Dermis microvascular lymphatic vessel endothelial cell (primary cell): ENCODE measurements around the gene KIAA1143. TPM values are rescaled to one million over a fixed set of nuclear protein-coding genes. Genes with fewer than 3 reads are reported as not detected.

Source experiments
- DNase-seq, 2 donors: peaks; one replicate each; pipeline versions ENCODE4 v3.0.0 to v3.0.0-alpha.2; 2010; ENCODE audit warnings: low read depth in 2 of 2
- total RNA-seq: library from RNA; depleted of rRNA; stranded (reverse); fragments of >200 nt; gene quantifications from 2 replicates; pipeline ENCODE4 v1.2.1, GENCODE V29; 2014

Gene KIAA1143
- total RNA-seq = 14.5 and 15.4 TPM in 2 replicates

DNA sequence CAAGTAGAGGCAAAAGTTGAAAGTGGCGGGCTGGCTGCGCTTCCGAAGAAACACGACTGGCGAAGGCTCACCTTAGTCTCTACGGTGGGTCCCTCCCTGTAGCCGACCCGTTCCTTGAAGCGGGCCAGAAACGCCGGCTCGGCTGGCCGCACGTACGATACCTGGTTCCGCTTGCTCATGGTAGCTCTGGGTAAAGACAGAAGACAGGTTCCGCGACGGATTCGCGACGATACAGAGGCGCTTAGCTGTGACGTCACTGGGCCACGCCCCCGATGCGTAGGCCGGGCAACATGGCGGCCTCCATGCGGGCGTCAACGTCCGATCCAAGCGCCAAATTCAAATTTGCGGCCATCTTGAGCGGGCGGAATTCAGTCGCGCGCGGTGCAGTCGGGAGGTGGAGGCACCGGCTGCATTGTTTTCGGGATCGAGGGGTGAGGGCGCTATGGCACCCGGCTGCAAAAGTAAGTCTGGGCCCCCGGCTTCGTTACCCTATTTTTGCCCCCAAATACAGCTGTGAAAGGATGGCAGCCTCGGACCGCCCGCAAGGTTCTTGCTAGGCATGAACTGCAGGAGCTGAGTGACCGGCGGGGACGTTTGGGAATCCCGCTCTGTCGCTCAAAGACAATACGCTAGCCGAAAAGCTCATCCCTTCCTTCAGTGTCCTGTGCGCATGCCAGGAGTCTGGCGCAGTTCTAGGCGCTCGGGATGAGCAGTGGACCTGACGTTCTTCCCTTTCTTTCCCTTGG lies at the start of gene KIAA1143, which contains the start of gene KIF15:
TSS of gene KIAA1143 (minus strand) at position 196 of the 746 bp plus-strand sequence. CDS start at position 179, 17 bp downstream.
TSS of gene KIF15 (plus strand) at position 371 of the 746 bp plus-strand sequence. CDS start at position 443, 72 bp downstream.
- DNase-seq = peak; percentile 92 to 97

DNA sequence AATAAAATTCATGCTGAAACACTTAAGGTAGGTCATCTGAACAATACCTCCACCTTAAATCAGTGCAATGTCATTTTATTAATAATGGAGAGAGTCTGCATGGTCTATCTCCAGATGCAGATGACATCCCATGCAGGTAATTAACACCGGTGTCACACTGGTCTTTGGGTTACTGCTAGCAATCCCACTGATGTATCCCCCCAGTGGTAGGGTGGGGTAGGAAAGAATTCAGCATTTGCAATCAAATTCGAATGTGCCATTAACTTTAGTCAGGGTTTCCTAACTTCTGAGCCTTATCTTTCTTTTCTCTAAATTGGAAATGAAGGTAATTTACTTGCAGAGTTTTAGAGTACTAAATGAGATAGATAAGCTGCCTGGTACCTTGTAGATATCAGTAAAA lies 44.5 kb upstream of the KIAA1143 start:
- DNase-seq = no peak

DNA sequence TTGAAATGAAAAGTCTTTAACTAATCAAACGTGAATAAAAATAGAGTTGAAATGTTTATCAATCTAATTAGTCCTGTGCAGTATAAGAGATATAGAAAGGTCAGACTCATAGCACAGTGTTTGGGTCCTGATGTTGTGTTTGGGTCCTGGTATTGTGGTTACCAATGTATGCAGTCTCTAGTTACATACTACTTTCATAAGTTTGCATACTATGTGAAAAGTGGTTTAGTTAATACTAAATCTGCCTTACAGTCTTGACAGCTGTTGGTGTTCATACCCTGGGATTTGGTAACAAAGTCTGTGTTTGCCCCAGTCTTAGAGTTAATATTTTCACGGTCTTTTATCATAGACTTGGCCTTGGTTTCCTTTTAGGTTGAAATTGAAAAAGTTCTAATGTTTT lies 41.9 kb upstream of the KIAA1143 start:
- no peak for DNase-seq

DNA sequence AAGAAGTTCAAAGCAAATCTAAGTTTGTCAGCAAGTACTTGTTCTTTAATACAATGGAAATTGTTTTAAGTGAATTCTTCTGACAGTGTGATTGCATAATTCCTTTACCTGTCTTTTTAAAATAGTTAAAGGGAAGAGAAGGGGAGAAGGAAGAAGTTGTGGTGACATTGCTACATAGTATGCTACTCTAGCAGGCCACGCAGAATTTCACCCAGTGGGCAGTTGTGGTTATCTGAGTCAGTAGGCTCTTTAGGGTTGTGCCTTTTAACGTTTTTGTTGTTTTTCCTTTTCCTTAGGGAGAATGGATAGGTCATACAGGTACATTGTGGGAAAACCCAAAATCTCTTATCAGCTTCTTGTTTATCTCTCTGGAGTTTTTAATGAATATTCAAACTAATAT lies 40.6 kb upstream of the KIAA1143 start:
- DNase-seq = no peak

DNA sequence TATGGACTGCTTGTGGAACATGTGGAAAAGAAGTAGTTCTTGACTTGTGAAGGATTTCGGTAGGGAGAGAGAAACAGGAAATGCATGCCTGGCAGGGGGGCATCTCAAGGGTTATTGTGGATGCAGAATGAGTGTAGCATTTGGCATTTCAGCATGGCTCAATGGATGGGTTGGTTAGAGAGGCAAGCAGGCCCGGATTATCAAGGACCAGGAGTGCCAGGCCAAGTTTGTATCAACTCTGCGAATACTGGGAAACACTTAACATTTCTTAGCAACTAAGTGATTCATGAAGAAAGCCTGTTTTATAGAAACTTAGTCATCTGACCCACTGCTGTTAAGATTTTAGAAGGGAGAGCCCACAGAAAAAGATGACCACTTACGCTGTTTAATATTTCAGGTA lies 33.8 kb upstream of the KIAA1143 start:
- DNase-seq = no peak

DNA sequence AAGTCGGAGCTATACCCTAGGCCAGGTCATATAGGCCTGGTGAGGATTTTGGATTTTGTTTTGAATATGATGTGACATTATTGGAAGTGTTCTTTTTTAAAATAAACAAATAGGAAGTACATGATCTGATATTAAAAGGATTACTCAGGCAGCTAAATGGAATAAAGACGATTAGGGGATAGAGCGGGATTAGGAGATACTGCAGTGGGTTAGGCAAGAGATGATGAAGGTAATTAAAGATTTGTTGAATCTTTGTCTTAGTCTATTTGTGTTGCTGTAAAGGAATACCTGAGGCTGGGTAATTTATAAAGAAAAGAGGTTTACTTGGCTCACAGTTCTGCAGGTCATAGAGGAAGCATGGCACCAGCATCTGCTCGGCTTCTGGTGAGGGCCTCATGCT lies 21.5 kb upstream of the KIAA1143 start:
- no peak for DNase-seq

DNA sequence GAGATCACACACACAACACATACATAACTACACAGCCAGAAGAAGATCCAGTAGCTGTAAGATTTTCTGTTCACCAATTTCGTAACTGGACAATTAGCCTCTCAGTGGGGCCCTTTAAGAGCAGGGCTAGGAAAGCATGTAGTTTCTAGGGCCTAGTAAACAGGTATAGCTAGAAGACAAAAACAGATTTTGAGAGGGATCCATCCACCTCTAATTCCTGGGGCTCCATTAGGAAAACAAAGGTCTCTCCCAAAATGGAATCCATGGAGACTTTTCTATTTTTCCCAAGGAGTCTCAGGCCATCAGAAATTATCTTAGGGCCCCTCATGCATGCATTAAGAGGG lies 10.7 kb upstream of the KIAA1143 start:
- no peak for DNase-seq

DNA sequence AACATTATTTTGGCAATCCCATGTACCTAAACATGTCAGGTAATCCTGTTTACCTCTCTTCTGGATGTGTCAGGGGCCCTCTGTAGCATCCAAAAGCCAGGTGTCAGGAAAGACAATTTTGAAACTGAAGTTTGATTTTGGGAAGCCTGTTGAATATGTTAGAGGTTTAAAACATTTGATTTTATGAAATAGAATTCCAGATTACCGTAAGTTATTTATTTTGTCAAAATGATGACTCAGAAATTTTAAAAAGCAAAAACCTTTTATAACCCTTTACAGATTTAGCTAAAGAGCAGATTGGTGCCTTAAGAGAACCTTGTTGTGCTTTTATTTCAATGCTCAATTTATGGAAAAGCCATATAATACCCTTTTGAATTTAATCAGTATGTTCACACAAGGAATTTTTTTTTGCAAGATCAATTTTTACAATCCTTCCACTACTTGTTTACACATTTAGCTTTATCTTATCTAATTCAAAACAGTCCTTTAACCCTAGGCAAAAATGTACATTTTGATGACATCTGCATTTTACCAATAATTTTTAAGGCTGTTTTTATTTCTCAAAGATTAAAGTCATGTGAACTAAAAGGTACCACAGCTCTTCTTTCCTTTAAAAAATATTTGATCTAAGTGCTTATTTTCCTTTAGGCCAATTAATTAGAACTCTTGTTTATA lies 10.1 kb upstream of the KIAA1143 start:
- DNase-seq = no peak

DNA sequence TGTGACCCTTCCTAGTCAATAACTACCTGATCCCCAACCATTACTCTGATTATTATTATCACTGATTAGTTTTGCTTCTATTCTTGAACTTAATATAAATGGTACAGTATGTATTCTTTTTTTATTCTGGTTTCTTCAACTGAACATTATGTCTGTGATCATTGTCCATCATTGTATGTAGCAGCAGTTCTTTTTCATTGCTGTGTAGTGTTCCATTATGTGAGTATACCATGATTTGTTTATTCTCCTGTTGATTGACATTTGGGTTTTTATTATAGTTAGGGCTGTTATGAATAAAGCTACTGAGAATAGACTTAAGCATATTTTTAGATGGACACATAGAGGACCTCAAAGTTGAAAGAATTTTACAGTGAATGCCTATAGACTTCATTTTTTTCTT lies 2.8 kb upstream of the KIAA1143 start:
- DNase-seq = no peak

DNA sequence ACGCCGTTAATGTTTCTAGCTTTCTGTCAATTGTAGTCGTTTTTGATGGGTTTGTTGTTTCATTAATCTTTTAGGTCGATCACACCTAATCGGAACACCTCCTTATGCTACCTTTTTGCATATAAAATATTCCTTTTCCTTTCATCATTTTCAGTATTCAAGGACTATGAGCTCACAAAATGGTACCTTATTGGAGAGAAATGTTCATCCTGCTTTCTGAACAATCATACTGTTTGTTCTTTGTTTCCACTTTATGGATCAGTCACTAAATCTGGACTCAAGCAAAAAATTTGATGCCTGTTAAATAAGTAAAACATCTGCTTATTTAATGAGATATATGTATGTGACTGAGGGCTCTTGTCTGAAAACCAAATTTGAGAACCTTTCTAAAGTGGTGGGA lies 1.3 kb upstream of the KIAA1143 start:
- DNase-seq = no peak

DNA sequence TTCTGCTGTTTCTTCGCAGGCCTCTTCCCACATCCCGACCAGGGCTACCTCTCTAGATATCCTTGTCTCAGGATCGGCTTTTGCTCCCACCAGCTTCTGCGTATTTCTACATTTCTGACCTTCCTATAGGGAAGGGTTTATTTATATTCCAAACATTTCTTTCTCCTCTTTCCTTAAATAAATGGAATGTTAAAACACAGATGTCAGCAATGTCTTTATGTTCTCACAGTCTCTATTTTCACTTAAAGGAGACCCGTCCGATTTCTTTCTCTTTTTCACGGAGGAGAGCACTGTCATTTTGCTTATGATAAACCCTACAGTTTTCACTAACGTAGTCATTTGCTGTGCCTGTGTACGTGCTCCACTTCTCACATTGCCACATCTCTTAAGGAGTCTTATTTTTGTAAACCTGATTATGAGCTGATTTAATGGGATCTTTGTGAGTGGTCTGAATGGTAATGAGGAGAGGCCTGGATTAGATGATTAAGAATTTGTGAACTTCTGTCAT lies 805 bp upstream of the KIAA1143 start:
- peak in 1 of 2 donors; percentile 7 for DNase-seq

DNA sequence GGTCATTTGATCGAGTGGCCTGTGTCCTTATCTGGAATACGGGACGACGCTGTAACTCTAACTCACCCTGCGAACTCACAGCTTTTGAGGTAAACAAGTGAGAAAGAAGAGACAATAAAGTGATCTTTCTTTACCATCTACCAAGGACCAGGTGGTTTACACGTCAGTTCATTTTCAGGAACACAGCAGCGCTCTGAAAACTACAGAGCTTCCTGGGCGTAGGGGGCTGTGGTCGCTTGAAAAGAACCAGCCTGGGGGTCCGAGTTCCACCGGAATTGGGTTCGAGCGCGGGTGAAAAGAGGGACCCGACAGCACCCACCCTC lies 357 bp downstream of the KIAA1143 start:
- no peak for DNase-seq

DNA sequence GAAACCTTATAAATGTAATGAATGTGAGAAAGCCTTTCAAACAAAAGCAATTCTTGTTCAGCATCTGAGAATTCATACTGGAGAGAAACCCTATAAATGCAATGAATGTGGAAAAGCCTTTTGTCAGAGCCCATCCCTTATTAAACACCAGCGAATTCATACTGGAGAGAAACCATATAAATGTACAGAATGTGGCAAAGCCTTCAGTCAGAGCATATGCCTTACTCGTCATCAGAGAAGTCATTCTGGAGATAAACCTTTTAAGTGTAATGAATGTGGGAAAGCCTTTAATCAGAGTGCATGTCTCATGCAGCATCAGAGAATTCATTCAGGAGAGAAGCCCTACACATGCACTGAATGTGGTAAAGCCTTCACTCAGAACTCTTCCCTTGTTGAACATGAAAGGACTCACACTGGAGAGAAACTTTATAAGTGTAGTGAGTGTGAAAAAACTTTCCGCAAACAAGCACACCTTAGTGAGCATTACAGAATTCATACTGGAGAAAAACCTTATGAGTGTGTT lies 26.7 kb downstream of the KIAA1143 start:
- DNase-seq = no peak

DNA sequence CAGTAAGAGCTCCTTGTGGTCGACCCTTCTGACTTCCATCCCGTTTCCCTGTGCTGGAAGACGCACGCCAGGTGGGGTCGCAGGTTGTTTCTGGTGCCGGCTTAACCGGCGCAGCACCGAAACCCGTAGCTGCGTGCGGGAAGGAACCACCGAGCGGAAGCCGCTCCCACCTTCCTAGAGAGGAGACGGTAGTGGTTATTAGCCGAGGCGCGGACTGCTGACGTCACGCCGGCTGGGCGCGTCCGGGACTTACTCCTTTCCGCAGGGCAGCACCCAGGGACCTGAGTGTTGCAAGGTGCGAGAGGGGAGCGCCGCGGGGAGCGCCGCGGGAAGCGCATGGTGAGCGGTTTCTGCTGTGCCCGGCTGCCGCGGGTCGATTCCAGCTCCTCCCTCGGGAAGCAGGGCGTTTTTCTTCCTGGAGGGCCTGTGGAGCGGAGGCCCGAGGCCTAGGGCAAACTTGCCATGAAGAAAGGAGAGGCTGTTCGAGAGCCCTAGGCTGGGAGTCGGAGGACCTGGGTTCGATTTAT lies 32.0 kb downstream of the KIAA1143 start, which contains the start of gene ZNF501:
TSS of gene ZNF501 (plus strand) at position 252 of the 527 bp plus-strand sequence. CDS start 4,787 bp downstream, outside the sequence.
- peak; percentile 79 to 89 for DNase-seq

DNA sequence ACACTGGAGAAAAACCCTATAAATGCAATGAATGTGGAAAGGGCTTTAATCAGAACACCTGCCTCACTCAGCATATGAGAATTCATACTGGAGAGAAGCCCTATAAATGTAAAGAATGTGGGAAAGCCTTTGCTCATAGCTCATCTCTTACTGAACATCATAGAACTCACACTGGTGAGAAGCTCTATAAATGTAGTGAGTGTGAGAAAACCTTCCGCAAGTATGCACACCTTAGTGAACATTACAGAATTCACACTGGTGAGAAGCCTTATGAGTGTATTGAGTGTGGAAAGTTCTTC lies 39.4 kb downstream of the KIAA1143 start:
- DNase-seq = no peak

DNA sequence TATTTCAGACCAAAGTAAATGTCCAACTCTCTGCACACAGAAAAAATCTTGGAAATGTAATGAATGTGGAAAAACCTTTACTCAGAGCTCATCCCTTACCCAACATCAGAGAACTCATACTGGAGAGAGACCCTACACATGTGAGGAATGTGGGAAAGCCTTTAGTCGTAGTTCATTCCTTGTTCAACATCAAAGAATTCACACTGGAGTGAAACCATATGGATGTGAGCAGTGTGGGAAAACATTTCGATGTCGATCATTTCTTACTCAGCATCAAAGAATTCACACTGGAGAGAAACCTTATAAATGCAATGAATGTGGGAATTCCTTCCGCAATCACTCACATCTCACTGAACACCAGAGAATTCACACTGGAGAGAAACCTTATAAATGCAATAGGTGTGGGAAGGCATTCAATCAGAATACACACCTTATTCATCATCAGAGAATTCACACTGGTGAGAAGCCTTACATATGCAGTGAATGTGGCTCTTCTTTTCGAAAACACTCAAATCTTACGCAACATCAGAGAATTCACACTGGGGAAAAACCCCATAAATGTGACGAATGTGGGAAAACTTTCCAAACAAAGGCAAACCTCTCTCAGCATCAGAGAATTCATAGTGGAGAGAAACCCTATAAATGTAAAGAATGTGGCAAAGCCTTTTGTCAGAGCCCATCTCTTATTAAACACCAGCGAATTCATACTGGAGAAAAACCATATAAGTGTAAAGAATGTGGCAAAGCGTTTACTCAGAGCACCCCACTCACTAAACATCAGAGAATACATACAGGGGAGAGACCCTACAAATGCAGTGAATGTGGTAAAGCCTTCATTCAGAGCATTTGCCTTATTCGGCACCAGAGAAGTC lies 40.0 kb downstream of the KIAA1143 start:
- DNase-seq = no peak

DNA sequence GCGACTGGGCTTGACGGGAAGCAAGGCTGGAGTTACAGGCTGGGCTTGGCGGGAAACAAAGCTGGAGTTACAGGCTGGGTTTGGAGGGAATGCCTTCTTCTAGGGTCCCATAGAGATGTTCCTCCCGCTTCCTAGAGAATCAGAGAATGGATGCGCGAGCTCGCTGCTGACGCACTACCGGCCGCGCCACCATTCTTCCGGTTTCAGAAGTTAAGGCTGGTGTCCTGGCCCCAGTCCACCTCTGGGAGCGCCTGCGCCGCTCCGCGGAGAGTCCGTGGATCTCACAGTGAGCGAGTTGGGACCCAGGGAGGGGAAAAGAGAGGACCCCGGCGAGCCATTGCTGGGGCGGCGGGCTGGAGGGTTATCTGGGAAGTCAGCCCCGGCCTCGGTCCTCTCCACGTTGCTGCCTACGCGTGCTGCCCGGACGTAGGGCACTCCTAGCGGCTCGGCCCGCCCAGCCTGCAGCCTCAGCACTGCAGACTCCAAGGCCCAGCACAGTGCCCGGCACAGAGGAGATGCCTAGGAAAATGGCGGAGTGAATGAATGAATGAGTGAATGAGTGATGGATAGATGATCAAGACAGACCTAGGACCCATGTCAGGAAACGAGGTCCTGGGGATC lies 48.9 kb downstream of the KIAA1143 start, which contains the start of gene ZNF502:
TSS of gene ZNF502 (plus strand) at position 206 of the 621 bp plus-strand sequence. CDS start 7,602 bp downstream, outside the sequence.
- DNase-seq = peak; percentile 78 to 87
